Activated CD4-positive, alpha-beta T cell treated with anti-CD3 and anti-CD28 coated beads, Interleukin-2, amount 50 U/mL, for 48 hours (primary cell): ENCODE measurements around the gene BACH1.

ENCODE experiments used
- DNase-seq, 2 experiments: peaks; one replicate each; pipeline ENCODE4 v3.0.0-alpha.2; 2020

BACH1 gene

DNA sequence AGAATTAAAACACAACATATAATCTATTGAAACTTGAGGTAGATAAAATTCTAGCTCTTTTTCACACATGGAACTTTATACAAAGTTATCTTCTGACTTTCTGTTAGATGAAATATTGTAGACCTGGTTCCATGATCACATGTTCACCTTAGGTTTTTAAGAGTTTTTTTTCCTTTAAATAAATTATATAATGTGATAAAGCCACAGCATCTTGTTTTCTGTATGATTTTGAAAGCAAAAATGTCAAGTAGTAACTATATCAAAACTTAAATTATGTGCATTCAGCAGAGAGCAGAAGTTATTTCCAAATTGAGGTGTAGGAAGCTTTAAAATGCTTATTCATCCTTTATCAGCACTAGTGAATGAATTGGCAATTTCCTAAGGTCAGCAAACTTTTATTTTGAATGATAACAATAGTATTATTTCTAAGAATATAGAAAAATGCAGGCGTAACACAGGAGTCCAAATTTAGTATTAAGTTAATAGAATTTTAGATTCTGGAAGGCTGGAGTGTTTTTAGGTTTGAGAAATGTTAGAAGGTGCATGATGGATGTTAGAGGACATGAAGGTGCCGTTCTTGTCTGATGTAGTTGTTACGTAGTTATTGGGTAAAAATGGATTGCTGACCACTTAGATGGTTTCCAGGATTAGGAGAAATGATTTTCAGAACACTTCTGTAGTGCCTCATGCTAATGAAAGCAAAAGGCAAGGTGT, 17.5 kb downstream of the BACH1 start:
- DNase-seq: no peak

DNA sequence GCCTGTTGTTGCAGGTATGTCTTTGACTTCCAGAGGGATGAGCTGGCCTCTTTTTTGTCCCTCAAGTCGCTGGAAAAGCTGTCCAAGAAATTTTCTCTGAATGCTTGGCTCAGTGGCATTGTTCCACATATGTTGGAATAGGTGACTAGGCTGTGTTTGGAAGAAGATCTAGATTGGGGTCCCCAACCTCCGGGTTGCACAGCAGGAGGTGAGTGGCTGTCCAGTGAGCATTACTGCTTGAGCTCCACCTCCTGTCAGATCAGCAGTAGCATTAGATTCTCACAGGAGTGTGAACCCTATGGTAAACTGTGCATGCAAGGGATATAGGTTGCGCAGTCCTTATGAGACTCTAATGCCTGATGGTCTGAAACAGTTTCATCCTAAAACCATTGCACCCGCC, 18.1 kb downstream of the BACH1 start:
- no peak for DNase-seq

DNA sequence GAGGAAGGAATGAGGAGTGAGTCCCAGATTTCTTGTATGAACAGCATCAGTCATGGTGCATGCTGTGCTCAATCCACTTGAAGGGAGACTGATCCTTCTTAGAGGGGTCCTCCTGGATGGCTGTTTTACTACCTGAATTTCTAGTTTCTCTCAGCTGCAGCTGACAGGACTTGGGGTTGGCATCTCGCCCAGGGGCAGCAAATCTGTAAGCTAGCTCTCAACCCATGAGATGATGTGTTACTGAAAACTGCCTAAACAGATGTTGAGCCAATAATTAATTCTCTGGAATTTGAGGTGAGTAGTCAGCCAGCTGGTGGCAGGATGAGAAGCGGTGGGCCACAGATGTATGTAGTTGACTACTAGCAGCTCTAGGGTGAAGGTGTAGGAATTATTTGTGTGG, 19.6 kb downstream of the BACH1 start:
- DNase-seq: no peak

- DNase-seq: no peak
Measured at GRCh38 chr21:29320031-29320430, 21.3 kb downstream of the BACH1 start.

- no peak for DNase-seq
Measured at GRCh38 chr21:29321217-29321616, 22.5 kb downstream of the BACH1 start.

DNA sequence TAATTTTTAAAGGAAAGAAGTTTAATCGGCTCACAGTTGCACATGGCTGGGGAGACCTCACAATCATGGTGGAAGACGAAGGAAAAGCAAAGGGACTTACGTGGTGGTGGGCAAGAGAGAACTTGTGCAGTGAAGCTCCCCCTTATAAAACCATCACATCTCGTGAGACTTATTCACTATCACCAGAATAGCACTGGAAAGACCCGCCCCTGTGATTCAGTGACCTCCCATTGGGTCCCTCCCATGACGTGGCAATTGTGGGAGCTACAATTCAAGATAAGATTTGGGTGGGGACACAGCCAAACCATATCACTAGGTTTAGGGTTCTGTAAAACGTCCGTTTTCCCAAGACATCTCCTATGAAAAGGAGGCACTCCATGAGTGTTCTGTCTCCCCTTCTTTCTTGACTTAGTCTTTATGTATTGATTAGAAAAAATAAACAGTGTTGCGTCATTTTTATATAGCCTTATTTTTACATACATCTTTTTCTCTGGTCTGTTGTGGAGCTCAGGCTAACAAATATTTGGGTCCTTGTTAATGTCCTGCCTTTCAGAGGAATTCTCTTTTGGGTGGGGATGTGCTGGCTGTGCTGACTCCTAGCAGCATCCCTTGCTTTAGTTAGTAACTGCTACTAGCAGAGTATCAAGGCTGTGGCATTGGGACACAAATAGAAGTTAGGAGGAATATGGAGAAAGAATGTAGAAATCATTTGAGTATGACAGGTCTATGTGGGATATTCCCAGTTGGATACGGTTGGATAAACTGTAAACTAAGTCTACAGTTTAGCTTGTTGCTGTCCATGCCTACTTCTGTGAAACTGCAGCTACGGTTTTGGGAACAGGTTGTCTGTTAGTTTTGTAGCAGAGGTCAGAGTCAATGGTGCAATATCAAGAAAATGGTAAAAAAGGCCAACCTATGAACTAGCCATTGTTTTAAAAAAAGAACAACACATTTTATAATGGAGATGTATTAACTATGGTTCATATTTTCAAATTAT, 23.5 kb downstream of the BACH1 start:
- DNase-seq: no peak

DNA sequence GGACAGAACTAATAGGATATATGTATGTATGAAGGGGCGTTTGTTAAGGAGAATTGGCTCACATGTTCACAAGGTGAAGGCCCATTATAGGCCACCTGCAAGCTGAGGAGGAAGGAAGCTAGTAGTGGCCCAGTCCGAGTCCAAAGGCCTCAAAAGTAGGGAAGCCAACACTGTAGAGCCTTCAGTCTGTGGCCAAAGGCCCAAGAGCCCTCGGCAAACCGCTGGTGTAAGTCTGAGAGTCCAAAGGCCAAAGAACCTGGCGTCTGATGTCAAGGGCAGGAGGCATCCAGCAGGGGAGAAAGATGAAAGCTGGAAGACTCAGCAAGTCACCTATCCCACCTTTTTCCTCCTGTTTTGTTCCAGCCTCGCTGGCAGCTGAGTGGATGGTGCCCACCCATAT, 24.5 kb downstream of the BACH1 start:
- DNase-seq: no peak

- DNase-seq: no peak
Measured at GRCh38 chr21:29326914-29327554, 28.3 kb downstream of the BACH1 start.

GRCh38 chr21:29329406-29329805, 30.7 kb downstream of the BACH1 start:
- no peak for DNase-seq

DNA sequence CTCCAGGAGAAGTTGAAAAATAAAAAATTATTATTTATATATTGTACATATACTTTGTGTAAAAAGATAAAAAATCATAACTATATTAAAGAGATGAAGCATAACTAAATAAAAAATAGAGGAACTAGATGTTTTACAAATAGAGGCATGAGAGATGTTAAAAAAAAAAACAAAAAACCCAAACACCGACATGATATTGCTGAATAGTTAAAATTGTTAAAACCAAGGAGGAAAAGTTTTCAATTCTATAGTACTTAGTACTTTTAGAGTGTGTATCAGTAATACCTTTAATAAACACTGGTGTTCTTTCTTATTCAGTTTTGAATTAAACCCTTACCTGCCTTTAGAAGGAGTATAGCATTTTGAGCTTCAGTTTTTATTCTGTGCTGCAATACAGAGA, 32.1 kb downstream of the BACH1 start:
- DNase-seq: no peak

- no peak for DNase-seq
Measured at GRCh38 chr21:29332461-29333362, 34.0 kb downstream of the BACH1 start.

GRCh38 chr21:29333406-29333805, 34.7 kb downstream of the BACH1 start:
- DNase-seq: no peak

DNA sequence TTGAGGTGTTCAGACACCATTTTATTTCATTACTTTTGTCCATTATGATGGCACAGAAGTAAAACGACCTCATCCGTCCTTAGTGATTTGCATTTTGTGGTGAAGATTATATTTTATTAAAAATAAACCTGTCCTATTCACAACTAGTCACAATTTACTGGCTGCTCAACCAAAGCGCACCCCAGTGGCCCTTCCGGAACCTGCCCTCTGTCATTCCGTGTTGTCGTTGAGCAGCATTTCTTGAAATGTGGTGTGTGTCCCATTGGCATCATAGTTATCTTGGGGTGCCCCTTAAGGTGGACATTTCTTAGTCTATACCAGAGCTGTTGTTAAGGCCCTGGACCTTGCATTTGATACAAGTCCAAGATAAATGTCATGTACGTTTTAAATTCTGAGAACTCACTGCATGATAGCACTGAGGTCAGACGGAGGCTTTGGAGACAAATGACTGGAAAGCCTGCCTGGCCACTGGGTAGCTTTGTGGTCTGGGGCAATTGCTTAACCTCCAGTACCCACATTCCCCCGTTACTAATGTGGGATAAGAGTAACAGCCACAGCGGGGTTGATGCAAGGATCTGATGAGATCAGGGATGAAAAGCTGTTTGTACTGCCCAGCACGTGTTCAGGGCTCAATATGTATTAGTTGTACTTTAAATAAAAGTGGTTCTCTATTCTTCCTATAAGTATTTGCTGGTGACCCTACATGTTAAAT, 36.2 kb downstream of the BACH1 start:
- DNase-seq: no peak

DNA sequence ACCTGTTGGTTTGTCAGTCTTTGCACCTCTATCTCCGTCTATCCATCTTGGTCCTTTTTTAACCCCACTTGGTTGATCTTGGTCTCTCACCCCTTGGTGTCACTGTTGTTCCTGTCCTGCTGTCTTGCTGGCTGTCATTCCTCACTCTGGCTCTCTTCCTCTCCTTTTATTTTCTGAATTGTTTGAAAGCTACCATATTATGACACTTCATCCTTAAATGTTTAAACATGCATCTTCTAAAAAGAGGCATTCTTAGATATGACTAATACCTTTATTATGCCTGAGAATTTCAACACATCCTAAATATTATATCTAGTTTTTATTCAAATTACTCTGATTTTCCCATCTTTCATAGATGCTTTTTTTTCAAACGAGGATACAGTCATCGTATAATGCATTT, 37.0 kb downstream of the BACH1 start:
- DNase-seq: no peak

DNA sequence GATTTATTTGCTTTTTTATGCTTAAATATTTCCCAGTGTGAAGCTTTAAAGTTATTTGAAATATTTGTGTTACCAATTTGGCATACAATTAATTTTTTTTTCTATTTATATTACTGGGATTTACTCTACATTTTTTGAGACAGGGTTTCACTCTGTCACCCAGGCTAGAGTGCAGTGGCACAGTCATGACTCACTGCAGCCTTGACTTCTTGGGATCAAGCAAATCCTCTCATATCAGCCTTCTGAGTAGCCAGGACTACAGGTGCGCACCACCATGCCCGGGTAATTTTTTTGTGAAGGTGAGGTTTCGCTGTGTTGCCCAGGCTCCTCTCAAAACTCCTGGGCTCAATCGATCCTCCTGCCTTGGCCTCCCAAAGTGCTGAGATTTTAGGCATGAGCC, 39.5 kb downstream of the BACH1 start:
- DNase-seq: no peak

DNA sequence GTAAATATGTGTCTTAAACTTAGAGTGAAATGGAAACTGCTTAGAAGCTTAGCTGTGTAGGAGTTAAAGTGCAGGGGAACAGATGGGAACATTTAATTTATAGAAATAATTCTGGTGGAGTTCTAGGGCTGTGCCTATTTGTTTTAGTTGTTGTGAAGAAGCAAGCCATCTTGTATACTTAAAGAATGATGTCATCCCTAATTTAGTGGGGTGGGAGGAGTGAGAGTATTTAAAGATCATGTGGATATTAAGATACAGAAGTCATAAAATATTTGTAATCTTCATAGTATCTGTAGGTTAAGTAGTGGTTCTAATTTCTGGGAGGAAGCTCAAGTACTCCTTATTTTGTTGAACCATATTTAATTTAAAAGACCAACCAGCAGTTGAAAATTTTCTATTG, 41.5 kb downstream of the BACH1 start:
- no peak for DNase-seq

GRCh38 chr21:29342363-29342957, 43.7 kb downstream of the BACH1 start:
- DNase-seq: peak; percentile 72 to 81

DNA sequence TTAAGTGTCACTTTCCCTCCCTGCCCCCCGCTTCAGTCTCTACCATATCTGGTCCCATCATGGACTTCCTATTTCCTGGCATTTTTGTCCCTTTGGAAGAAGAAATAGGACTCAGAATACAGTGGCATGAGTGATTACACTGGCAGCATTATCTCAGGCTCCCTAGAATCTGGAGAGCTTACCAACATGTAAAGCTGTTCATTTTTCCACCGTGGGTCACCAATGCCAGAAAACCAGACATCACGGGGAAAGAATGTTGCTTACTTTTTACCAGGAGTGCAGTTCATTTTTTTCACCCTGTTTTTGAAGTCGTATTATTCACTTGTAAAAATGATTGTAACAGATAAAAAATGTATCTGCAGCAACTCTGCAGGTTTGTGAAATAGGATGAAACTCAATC, 44.8 kb downstream of the BACH1 start:
- DNase-seq: no peak

GRCh38 chr21:29346281-29346680, 47.6 kb downstream of the BACH1 start:
- no peak for DNase-seq

GRCh38 chr21:29346771-29347170, 48.0 kb downstream of the BACH1 start:
- DNase-seq: no peak

- DNase-seq: no peak
Measured at GRCh38 chr21:29347274-29347681, 48.6 kb downstream of the BACH1 start.
